ENCODE measurements around the gene SPRY4.
"Not testable (repeated sequence)": the region's sequence is repeated elsewhere in the genome, so short reads cannot be mapped to it uniquely, and the experiment has no call there.

Gene SPRY4

GRCh38 chr5:142333749-142334148 lies 8.9 kb upstream of the SPRY4 start:
- not testable (repeated sequence) for DNase-seq

GRCh38 chr5:142330444-142330843 lies 5.6 kb upstream of the SPRY4 start:
- no peak for DNase-seq

- no peak for DNase-seq
Measured at GRCh38 chr5:142330026-142330425, 5.2 kb upstream of the SPRY4 start.

- no peak for DNase-seq
Measured at GRCh38 chr5:142327111-142327842, 2.5 kb upstream of the SPRY4 start.

- no peak for DNase-seq
Measured at GRCh38 chr5:142326480-142326938, 1.7 kb upstream of the SPRY4 start.

GRCh38 chr5:142325725-142326479 lies 1.1 kb upstream of the SPRY4 start:
- DNase-seq = peak in 1 of 2 donors; percentile 12

GRCh38 chr5:142324136-142324870 lies 518 bp downstream of the SPRY4 start:
- no peak for DNase-seq

- no peak for DNase-seq
Measured at GRCh38 chr5:142323480-142324135, 1.2 kb downstream of the SPRY4 start.

- no peak for DNase-seq
Measured at GRCh38 chr5:142322747-142323479, 1.9 kb downstream of the SPRY4 start.

- DNase-seq = no peak
Measured at GRCh38 chr5:142322403-142322746, 2.4 kb downstream of the SPRY4 start.

GRCh38 chr5:142320851-142321560 lies 3.8 kb downstream of the SPRY4 start:
- DNase-seq = no peak

- no peak for DNase-seq
Measured at GRCh38 chr5:142320430-142320738, 4.4 kb downstream of the SPRY4 start.

- DNase-seq = no peak
Measured at GRCh38 chr5:142319560-142320429, 5.0 kb downstream of the SPRY4 start.

GRCh38 chr5:142319105-142319504 lies 5.7 kb downstream of the SPRY4 start:
- no peak for DNase-seq

- DNase-seq = no peak
Measured at GRCh38 chr5:142317753-142318152, 7.1 kb downstream of the SPRY4 start.

- DNase-seq = no peak
Measured at GRCh38 chr5:142317173-142317572, 7.6 kb downstream of the SPRY4 start.

- DNase-seq = no peak
Measured at GRCh38 chr5:142316681-142317080, 8.1 kb downstream of the SPRY4 start.

- DNase-seq = no peak
Measured at GRCh38 chr5:142316051-142316450, 8.8 kb downstream of the SPRY4 start.

GRCh38 chr5:142315096-142315900 lies 9.5 kb downstream of the SPRY4 start:
- DNase-seq = no peak

- no peak for DNase-seq
Measured at GRCh38 chr5:142314606-142315005, 10.2 kb downstream of the SPRY4 start.
